GM12878 (cell line): ENCODE data around the gene OSBPL10. TPM values are rescaled to one million over a fixed set of nuclear protein-coding genes. Genes with fewer than 3 reads are reported as not detected.

ENCODE experiments used
- ATAC-seq: fragments of 200-7000 bp; cut with Tn5 transposase; 3 replicates; pipeline ENCODE4 v1.9.1; 2020; ENCODE audit warnings: mild to moderate bottlenecking, moderate library complexity
- BruUV-seq: library from RNA; stranded (reverse); fragments of 400-500 nt; replicated peaks from 2 replicates; lab custom pipeline; 2021; lab: Mats Ljungman, UMichigan
- CTCF ChIA-PET: fragments of 300-600 bp; sonication (Branson Sonifier 250); formaldehyde crosslinking; extraction: SDS; loops from one replicate; lab custom pipeline; 2021; ENCODE audit warnings: inconsistent platforms; lab: Yijun Ruan, JAX
- POLR2A ChIA-PET: fragments of 350-600 bp; formaldehyde crosslinking; extraction: SDS; loops from one replicate; lab custom pipeline; 2021; ENCODE audit warnings: inconsistent platforms; lab: Charles Lee
- RAD21 ChIA-PET: fragments of 300-600 bp; sonication (Branson Sonifier 250); formaldehyde crosslinking; loops from one replicate; lab custom pipeline; 2023; ENCODE audit warnings: antibody characterized with exemption; ENCODE audit not compliant: unreplicated experiment; lab: Charles Lee
- SMC1A ChIA-PET: fragments of 300-600 bp; sonication (Branson Sonifier 250); formaldehyde crosslinking; loops from one replicate; lab custom pipeline; 2023; ENCODE audit not compliant: unreplicated experiment, uncharacterized antibody; lab: Charles Lee
- DNase-seq: peaks from one replicate; pipeline ENCODE4 v3.0.0-alpha.2; 2011; ENCODE audit warnings: low read depth, low spot score
- FAIRE-seq: peaks from 3 replicates; lab custom pipeline; 2011; peaks lifted over from hg19 to GRCh38; lab: Jason Lieb, UNC
- H2AFZ ChIP-seq: 2 replicates; pipeline ENCODE4 v1.6.0; 2011; ENCODE audit warnings: low read depth, low read length, control low read depth; ENCODE audit not compliant: control insufficient read depth
- H3K27ac ChIP-seq: 2 replicates; pipeline ENCODE4 v1.5.1; 2011; ENCODE audit warnings: control low read depth; ENCODE audit not compliant: control insufficient read depth, insufficient read depth
- H3K27me3 ChIP-seq, 2 experiments: replicated peaks in 1 of 2; 2 replicates each; pipeline versions ENCODE4 v1.6.0 to v1.6.1; 2011; ENCODE audit warnings: low read length in 1 of 2; ENCODE audit not compliant: control insufficient read depth in 2 of 2, insufficient read depth in 2 of 2
- H3K36me3 ChIP-seq, 2 experiments: 2 replicates each; pipeline ENCODE4 v1.5.1; 2011; ENCODE audit warnings: low read length in 1 of 2; ENCODE audit not compliant: control insufficient read depth in 2 of 2, insufficient read depth in 2 of 2
- H3K4me1 ChIP-seq: 2 replicates; pipeline ENCODE4 v1.6.1; 2011; ENCODE audit warnings: mild to moderate bottlenecking, low read length, moderate library complexity, mixed read lengths; ENCODE audit not compliant: control insufficient read depth, insufficient read depth
- H3K4me2 ChIP-seq: 2 replicates; pipeline ENCODE4 v1.6.0; 2011; ENCODE audit warnings: control low read depth; ENCODE audit not compliant: control insufficient read depth, insufficient read depth
- H3K4me3 ChIP-seq: fragments of 200-600 bp; sonication (generic); 2 replicates; pipeline ENCODE4 v1.5.1; 2016
- H3K79me2 ChIP-seq: 2 replicates; pipeline ENCODE4 v1.6.0; 2011; ENCODE audit warnings: low read length; ENCODE audit not compliant: control insufficient read depth, insufficient read depth
- H3K9ac ChIP-seq: 2 replicates; pipeline ENCODE4 v1.8.0; 2011; ENCODE audit warnings: low read length, control low read depth, mixed read lengths; ENCODE audit not compliant: control insufficient read depth, insufficient read depth
- H3K9me3 ChIP-seq: replicated peaks from 3 replicates; pipeline ENCODE4 v1.5.1; 2011; ENCODE audit warnings: mild to moderate bottlenecking, low read length; ENCODE audit not compliant: control insufficient read depth, insufficient read depth
- H4K20me1 ChIP-seq: 2 replicates; pipeline ENCODE4 v1.6.0; 2011; ENCODE audit not compliant: control insufficient read depth, insufficient read depth
- ATF2 ChIP-seq: IDR thresholded peaks from 2 replicates; pipeline ENCODE4 v1.6.1; 2012; ENCODE audit warnings: low read length, inconsistent platforms
- CBX5 ChIP-seq: sonication (generic); IDR thresholded peaks from 2 replicates; pipeline ENCODE4 v1.6.1; 2016; ENCODE audit warnings: low read depth, moderate library complexity, mild to moderate bottlenecking, inconsistent platforms
- E4F1 ChIP-seq: fragments of 450-650 bp; IDR thresholded peaks from 2 replicates; pipeline ENCODE4 v1.6.1; 2018; ENCODE audit warnings: borderline replicate concordance, mild to moderate bottlenecking; ENCODE audit not compliant: partially characterized antibody
- KAT2A ChIP-seq: conservative IDR thresholded peaks from 2 replicates; pipeline ENCODE4 v1.6.1; 2011; ENCODE audit warnings: low read depth, low read length; ENCODE audit not compliant: control insufficient read depth
- KLF5 ChIP-seq: fragments of 450-650 bp; IDR thresholded peaks from 2 replicates; pipeline ENCODE4 v1.6.1; 2014; ENCODE audit warnings: mild to moderate bottlenecking; ENCODE audit not compliant: partially characterized antibody
- RUNX3 ChIP-seq: IDR thresholded peaks from 2 replicates; pipeline ENCODE4 v1.6.1; 2012; ENCODE audit warnings: low read length, inconsistent platforms
- SKIL ChIP-seq: fragments of 450-650 bp; IDR thresholded peaks from 2 replicates; pipeline ENCODE4 v1.6.1; 2017; ENCODE audit warnings: mild to moderate bottlenecking, low read depth, inconsistent platforms; ENCODE audit not compliant: poor library complexity, severe bottlenecking
- WRNIP1 ChIP-seq: IDR thresholded peaks from 2 replicates; pipeline ENCODE4 v1.6.1; 2011; ENCODE audit warnings: low read depth, low read length, improper control_type of control experiment, borderline replicate concordance
- in situ Hi-C: fragments of 300-500 bp; cut with MboI; formaldehyde crosslinking; loops from 9 replicates; pipeline ENCODE4 v1.14.3; 2018; ENCODE audit warnings: mixed read lengths
- intact Hi-C: fragments of 100-400 bp; cut with micrococcal nuclease; formaldehyde crosslinking; loops from one replicate; pipeline ENCODE4 v1.14.2; 2022; ENCODE audit not compliant: unreplicated experiment
- polyA plus RNA-seq, 11 experiments: library from polyadenylated mRNA; depleted of rRNA in 4 of 11; unstranded in 6 of 11; stranded (reverse) in 5 of 11; fragments of >200 nt; fragmentation: Nextera tagmentation in 4 of 11; fragmentation: Illumina TruSeq in 1 of 11; extraction: Ambion mirVana in 4 of 11; extraction: Trizol in 1 of 11; gene quantifications; 1 replicate in 1 of 11; 2 replicates in 10 of 11; pipeline versions ENCODE4 v1.2.1 to v1.2.3, GENCODE V29; 2011 to 2016; ENCODE audit warnings: inconsistent platforms in 2 of 11, missing spikeins in 2 of 11, low read depth in 1 of 11
- total RNA-seq, 4 experiments: library from RNA; depleted of rRNA in 3 of 4; stranded (reverse); fragments of >200 nt in 3 of 4; fragmentation: Illumina TruSeq in 1 of 4; extraction: Trizol in 1 of 4; gene quantifications; 2 replicates each; pipeline versions ENCODE4 v1.2.1 to v1.2.3, GENCODE V29; 2013 to 2021

OSBPL10 gene
- total and polyA plus RNA-seq, 10 of the 15 experiments (the other 5 are each of a cell fraction or from before 2014, with no cell fraction given) = 0.03 to 0.25 (median 0.09) TPM; not detected in 5

DNA sequence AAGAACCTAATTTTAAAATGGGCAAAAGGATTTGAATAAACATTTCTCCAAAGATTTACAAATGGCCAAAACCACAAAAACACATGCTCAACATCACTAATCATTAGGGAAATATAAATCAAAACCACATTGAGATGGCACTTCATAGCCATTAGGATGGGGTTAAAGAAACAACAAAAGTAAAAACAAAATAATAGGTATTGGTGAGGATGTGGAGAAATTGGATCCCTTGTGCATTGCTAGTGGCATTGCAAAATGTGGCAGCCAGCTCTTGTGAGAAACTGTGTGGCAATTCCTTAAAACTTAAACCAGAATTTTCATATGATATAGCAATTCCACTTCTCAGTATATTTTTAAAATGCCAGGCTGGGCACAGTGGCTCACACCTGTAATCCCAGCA, 321.8 kb downstream of the OSBPL10 start:
- no peak for ATAC-seq
- RAD21 ChIA-PET = no interaction called here
- Histone ChIP-seq H3K36me3 (no peaks in the 10 kb centered on the region), H3K27ac (no peak overlapping the region), H3K4me2 (no peak overlapping the region), H3K9me3 (no peaks in the 10 kb centered on the region; the same call in none of the 3 replicates)
- POLR2A ChIA-PET = no interaction called here
- no peak for TF ChIP-seq RUNX3
- TF ChIP-seq E4F1 = no peak
- TF ChIP-seq, all 136 proteins: peak for 0
- ChIA-PET SMC1A (no interaction called here), CTCF (no interaction called here)
- Histone ChIP-seq H4K20me1 (no peaks in the 10 kb centered on the region), H3K27me3 (no peaks in the 10 kb centered on the region), H2AFZ (no peak overlapping the region), H3K79me2 (no peaks in the 10 kb centered on the region), H3K4me1 (no peaks in the 10 kb centered on the region), H3K4me3 (no peak overlapping the region), H3K9ac (no peak overlapping the region)
- BruUV-seq = no TSS peak
- intact Hi-C loops (no loop called here), in situ Hi-C loops (no loop called here)
- FAIRE-seq (no peak), DNase-seq (no peak)

- no peak overlapping the region for H3K4me2 ChIP-seq
- no peak overlapping the region for H3K4me3 ChIP-seq
Measured at GRCh38 chr3:31654998-31655397, 326.1 kb downstream of the OSBPL10 start.

More at GRCh38 chr3:31654998-31655397, 326.1 kb downstream of the OSBPL10 start:
- Histone ChIP-seq H3K27me3 (no peaks in the 10 kb centered on the region), H3K27ac (no peak overlapping the region), H4K20me1 (no peaks in the 10 kb centered on the region), H3K79me2 (no peaks in the 10 kb centered on the region), H3K9ac (no peak overlapping the region), H3K9me3 (no peaks in the 10 kb centered on the region; the same call in none of the 3 replicates), H3K36me3 (no peaks in the 10 kb centered on the region), H3K4me1 (no peaks in the 10 kb centered on the region), H2AFZ (no peak overlapping the region)
- POLR2A ChIA-PET = no interaction called here
- RAD21 ChIA-PET = no interaction called here
- SMC1A ChIA-PET = no interaction called here
- intact Hi-C loops (no loop called here), in situ Hi-C loops (no loop called here)
- CTCF ChIA-PET = no interaction called here
- no TSS peak for BruUV-seq
- ATAC-seq = no peak
- TF ChIP-seq ATF2 (no peak), SKIL (no peak), KLF5 (no peak), CBX5 (no peak), WRNIP1 (no peak), KAT2A (no peak)
- FAIRE-seq = no peak
- DNase-seq = no peak
